B cell (primary cell): ENCODE results near the gene PDE11A. TPM values are rescaled to one million over a fixed set of nuclear protein-coding genes. Genes with fewer than 3 reads are reported as not detected.

Source experiments
- ATAC-seq: fragments of 200-7000 bp; cut with Tn5 transposase; one replicate; pipeline ENCODE4 v1.10.0; 2021; ENCODE audit warnings: low read depth, mild to moderate bottlenecking, moderate number of reproducible peaks, moderate library complexity
- CTCF ChIA-PET: fragments of 350-600 bp; sonication (Branson Sonifier 250); formaldehyde crosslinking; loops from one replicate; lab custom pipeline; 2021; ENCODE audit warnings: antibody characterized with exemption, inconsistent platforms; lab: Charles Lee
- POLR2A ChIA-PET: fragments of 350-600 bp; sonication (Branson Sonifier 250); formaldehyde crosslinking; loops from one replicate; lab custom pipeline; 2021; ENCODE audit warnings: antibody characterized with exemption; lab: Charles Lee
- DNase-seq: peaks from one replicate; pipeline ENCODE4 v3.0.0; 2013
- H2AFZ ChIP-seq: 2 replicates; pipeline ENCODE4 v1.6.1; 2012; ENCODE audit warnings: mild to moderate bottlenecking, low read depth, low read length; ENCODE audit not compliant: insufficient read depth, poor library complexity, severe bottlenecking
- H3K27ac ChIP-seq, 2 donors: 1 replicate in 1 of 2; 2 replicates in 1 of 2; pipeline ENCODE4 v1.5.1; 2012 to 2013; ENCODE audit warnings: low read length in 2 of 2, mild to moderate bottlenecking in 2 of 2, moderate library complexity in 1 of 2
- H3K27me3 ChIP-seq, 4 experiments: fragments of 200-600 bp in 1 of 4; sonication (generic) in 1 of 4; replicated peaks in 1 of 4; 1 replicate in 2 of 4; 2 replicates in 2 of 4; pipeline versions ENCODE4 v1.6.1 to v1.7.0; 2013 to 2016; ENCODE audit warnings: low read length in 3 of 4, mild to moderate bottlenecking in 2 of 4, mixed read lengths in 1 of 4, moderate library complexity in 1 of 4; ENCODE audit not compliant: insufficient read depth in 4 of 4, control insufficient read depth in 3 of 4; ENCODE audit errors: control extremely low read depth in 1 of 4
- H3K36me3 ChIP-seq, 2 experiments: replicated peaks in 1 of 2; 1 replicate in 1 of 2; 2 replicates in 1 of 2; pipeline versions ENCODE4 v1.6.1 to v1.7.1; 2013; ENCODE audit warnings: low read length in 1 of 2; ENCODE audit not compliant: insufficient read depth in 2 of 2, control insufficient read depth in 1 of 2; ENCODE audit errors: control extremely low read depth in 1 of 2, extremely low read depth in 1 of 2
- H3K4me1 ChIP-seq, 2 donors: fragments of 200-600 bp in 1 of 2; sonication (generic) in 1 of 2; 1 replicate in 1 of 2; 2 replicates in 1 of 2; pipeline versions ENCODE4 v1.5.1 to v1.6.1; 2013 to 2017; ENCODE audit warnings: low read length in 2 of 2; ENCODE audit not compliant: control insufficient read depth in 2 of 2, insufficient read depth in 2 of 2
- H3K4me2 ChIP-seq: replicated peaks from 2 replicates; pipeline ENCODE3; 2012; ENCODE audit warnings: mild to moderate bottlenecking, low read depth, low read length; ENCODE audit not compliant: poor library complexity, severe bottlenecking
- H3K4me3 ChIP-seq, 5 experiments: fragments of 200-600 bp in 1 of 5; sonication (generic) in 1 of 5; 1 replicate in 3 of 5; 2 replicates in 2 of 5; pipeline versions ENCODE4 v1.5.1 to v1.7.0; 2011 to 2016; ENCODE audit warnings: low read length in 4 of 5, mild to moderate bottlenecking in 4 of 5, low read depth in 2 of 5, control low read depth in 1 of 5, moderate library complexity in 1 of 5; ENCODE audit not compliant: insufficient read depth in 1 of 5; ENCODE audit errors: control extremely low read depth in 1 of 5, extremely low read depth in 1 of 5
- H3K79me2 ChIP-seq: fragments of 200-600 bp; sonication (generic); one replicate; pipeline ENCODE4 v1.6.0; 2016; ENCODE audit warnings: low read length; ENCODE audit not compliant: control insufficient read depth, insufficient read depth
- H3K9ac ChIP-seq: fragments of 200-600 bp; sonication (generic); 2 replicates; pipeline ENCODE4 v1.6.1; 2017; ENCODE audit warnings: mild to moderate bottlenecking, low read length, moderate library complexity
- H3K9me3 ChIP-seq, 3 donors: one replicate each; pipeline versions ENCODE4 v1.6.1 to v1.7.1; 2013; ENCODE audit warnings: low read length in 2 of 3; ENCODE audit not compliant: control insufficient read depth in 2 of 3, insufficient read depth in 1 of 3; ENCODE audit errors: control extremely low read depth in 1 of 3
- H4K20me1 ChIP-seq: 2 replicates; pipeline ENCODE4 v1.6.0; 2012; ENCODE audit warnings: mild to moderate bottlenecking, low read length; ENCODE audit not compliant: insufficient read depth, control insufficient read depth, poor library complexity, severe bottlenecking
- H3K27ac Mint-ChIP-seq: one replicate; pipeline ENCODE4 v1.8.0; 2021; ENCODE audit warnings: mixed read lengths
- H3K27me3 Mint-ChIP-seq: one replicate; pipeline ENCODE4 v1.8.0; 2021; ENCODE audit warnings: mixed read lengths
- H3K4me1 Mint-ChIP-seq: one replicate; pipeline ENCODE4 v1.8.0; 2021; ENCODE audit warnings: mixed read lengths
- H3K4me3 Mint-ChIP-seq: one replicate; pipeline ENCODE4 v1.8.0; 2021; ENCODE audit warnings: mixed read lengths
- H3K9me3 Mint-ChIP-seq: one replicate; pipeline ENCODE4 v1.8.0; 2022; ENCODE audit warnings: mixed read lengths; ENCODE audit not compliant: insufficient read depth
- CTCF ChIP-seq: fragments of 200-600 bp; IDR thresholded peaks from one replicate; pipeline ENCODE4 v1.8.0; 2022; ENCODE audit warnings: antibody characterized with exemption, mild to moderate bottlenecking
- EZH2 ChIP-seq: IDR thresholded peaks from 2 replicates; pipeline ENCODE4 v1.6.1; 2012; ENCODE audit warnings: borderline replicate concordance, low read depth, mild to moderate bottlenecking, moderate library complexity, low read length; ENCODE audit not compliant: insufficient read depth, poor library complexity, severe bottlenecking
- WGBS: methylation state at CpG from one replicate; pipeline ENCODE4 v1.1.5; 2013; ENCODE audit warnings: missing lambda C conversion rate; ENCODE audit not compliant: insufficient coverage; 5-methylcytosine and 5-hydroxymethylcytosine counted together
- intact Hi-C: fragments of 100-400 bp; cut with micrococcal nuclease; formaldehyde crosslinking; loops from one replicate; pipeline ENCODE4 v1.10.0; 2022
- polyA plus RNA-seq: library from polyadenylated mRNA; depleted of rRNA; stranded (reverse); fragments of >200 nt; gene quantifications from 2 replicates; pipeline ENCODE4 v1.2.3, GENCODE V29; 2012
- total RNA-seq, 2 donors: library from RNA; stranded (reverse); fragments of 120-200 nt in 1 of 2; gene quantifications; 1 replicate in 1 of 2; 2 replicates in 1 of 2; pipeline versions ENCODE4 v1.2.3 to v1.2.4, GENCODE V29; 2013 to 2022

The PDE11A gene
- total and polyA plus RNA-seq, 2 donors (not counting 1 experiment from before 2014, with no cell fraction given) = 0.25 TPM; not detected in 1

GRCh38 chr2:178029342-178029741, 43.2 kb downstream of the PDE11A start:
- intact Hi-C loops = no loop called here
- no CpG with 5 or more reads among the region's 1 CpG for WGBS
- CTCF ChIA-PET = no interaction called here

More at GRCh38 chr2:178029342-178029741, 43.2 kb downstream of the PDE11A start:
- H3K4me2 ChIP-seq = no peak overlapping the region
- Mint-ChIP-seq H3K4me3 (no peak overlapping the region), H3K27me3 (peaks cover 4% of the 10 kb centered on the region), H3K9me3 (peaks cover 4% of the 10 kb centered on the region), H3K4me1 (no peaks in the 10 kb centered on the region), H3K27ac (no peak overlapping the region)
- no peak overlapping the region for H3K9ac ChIP-seq
- ATAC-seq = no peak
- H2AFZ ChIP-seq = no peak overlapping the region
- H3K9me3 ChIP-seq = peaks cover 0 to 5% (median 0%) of the 10 kb centered on the region in 3 donors
- no peak for DNase-seq
- no peaks in the 10 kb centered on the region for H3K36me3 ChIP-seq
- no peaks in the 10 kb centered on the region for H3K27me3 ChIP-seq
- TF ChIP-seq EZH2 (no peak), CTCF (no peak)
- POLR2A ChIA-PET = no interaction called here
- H3K4me1 ChIP-seq = no peaks in the 10 kb centered on the region
- no peak overlapping the region for H3K27ac ChIP-seq
- H3K79me2 ChIP-seq = no peaks in the 10 kb centered on the region
- no peaks in the 10 kb centered on the region for H4K20me1 ChIP-seq
- no peak overlapping the region for H3K4me3 ChIP-seq
